HG03521 (cell line): ENCODE results near the gene HJURP.

Experiments
- ATAC-seq: cut with Tn5 transposase; IDR thresholded peaks from one replicate; pipeline ENCODE4 v1.9.1; 2021; ENCODE audit warnings: mild to moderate bottlenecking, moderate library complexity; ENCODE audit not compliant: unreplicated experiment

The HJURP gene

DNA sequence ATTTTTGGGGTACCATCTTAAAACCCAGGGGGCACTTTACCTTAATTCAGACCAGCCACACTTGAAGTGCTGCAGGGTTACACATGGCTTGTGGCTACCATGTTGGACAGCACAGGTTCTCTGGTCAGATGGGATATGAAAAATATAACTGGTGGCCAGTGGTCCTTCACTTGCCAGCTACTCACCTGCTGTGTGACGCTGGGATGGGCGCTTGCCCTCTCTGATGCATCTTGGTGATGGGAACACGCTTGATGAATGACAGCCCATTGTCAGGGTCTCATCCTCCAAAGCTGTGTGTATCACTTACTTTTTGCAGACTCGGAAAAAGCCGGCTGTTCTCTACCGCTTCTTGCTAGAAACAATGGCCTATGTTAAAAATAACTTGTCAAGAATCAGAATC lies 22.5 kb downstream of the HJURP start:
- no peak for ATAC-seq

GRCh38 chr2:233831011-233831721 lies 23.2 kb downstream of the HJURP start:
- ATAC-seq: no peak

GRCh38 chr2:233830111-233830802 lies 24.1 kb downstream of the HJURP start:
- ATAC-seq: no peak

GRCh38 chr2:233829193-233830110 lies 24.9 kb downstream of the HJURP start:
- ATAC-seq: no peak

GRCh38 chr2:233828546-233829192 lies 25.7 kb downstream of the HJURP start:
- no peak for ATAC-seq

DNA sequence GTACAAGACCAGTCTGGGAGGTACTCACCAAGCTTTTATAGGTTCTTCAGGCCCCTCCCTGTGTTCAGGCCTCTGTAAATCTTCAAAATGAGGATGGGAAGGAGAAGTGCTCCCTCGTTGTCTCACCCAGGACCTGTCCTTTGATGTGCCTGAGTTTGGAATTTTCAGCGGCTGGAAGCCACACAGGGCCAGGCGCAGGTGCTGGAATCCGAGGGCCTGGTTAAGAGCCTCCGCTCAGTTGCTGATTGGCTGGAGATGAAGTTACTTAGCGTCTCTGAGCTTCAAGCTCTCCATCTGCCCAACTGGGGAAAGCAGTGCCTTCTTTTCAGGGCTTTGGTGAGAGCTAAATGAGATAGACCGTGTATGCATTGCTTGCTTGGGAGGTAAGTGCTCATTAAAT lies 30.0 kb downstream of the HJURP start:
- ATAC-seq: no peak

DNA sequence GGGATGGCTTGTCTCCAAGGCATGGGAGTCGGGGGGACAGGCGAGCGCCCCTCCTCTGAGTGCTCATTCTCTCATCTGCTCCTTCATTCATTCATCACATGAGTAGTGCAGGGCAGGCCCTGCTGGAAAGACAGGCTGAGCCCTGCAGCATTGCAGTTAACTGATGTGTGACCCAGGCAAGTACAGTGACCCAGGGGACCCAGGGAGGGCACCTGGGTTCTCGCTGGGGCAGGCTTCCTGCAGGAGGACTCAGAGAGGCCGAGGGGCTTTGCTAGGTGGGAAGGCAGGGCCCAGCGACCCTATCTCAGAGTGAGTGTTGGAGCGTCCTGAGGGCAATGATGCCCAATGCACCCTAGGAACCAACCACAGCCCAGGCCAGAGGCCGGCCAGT lies 30.6 kb downstream of the HJURP start:
- ATAC-seq: no peak

DNA sequence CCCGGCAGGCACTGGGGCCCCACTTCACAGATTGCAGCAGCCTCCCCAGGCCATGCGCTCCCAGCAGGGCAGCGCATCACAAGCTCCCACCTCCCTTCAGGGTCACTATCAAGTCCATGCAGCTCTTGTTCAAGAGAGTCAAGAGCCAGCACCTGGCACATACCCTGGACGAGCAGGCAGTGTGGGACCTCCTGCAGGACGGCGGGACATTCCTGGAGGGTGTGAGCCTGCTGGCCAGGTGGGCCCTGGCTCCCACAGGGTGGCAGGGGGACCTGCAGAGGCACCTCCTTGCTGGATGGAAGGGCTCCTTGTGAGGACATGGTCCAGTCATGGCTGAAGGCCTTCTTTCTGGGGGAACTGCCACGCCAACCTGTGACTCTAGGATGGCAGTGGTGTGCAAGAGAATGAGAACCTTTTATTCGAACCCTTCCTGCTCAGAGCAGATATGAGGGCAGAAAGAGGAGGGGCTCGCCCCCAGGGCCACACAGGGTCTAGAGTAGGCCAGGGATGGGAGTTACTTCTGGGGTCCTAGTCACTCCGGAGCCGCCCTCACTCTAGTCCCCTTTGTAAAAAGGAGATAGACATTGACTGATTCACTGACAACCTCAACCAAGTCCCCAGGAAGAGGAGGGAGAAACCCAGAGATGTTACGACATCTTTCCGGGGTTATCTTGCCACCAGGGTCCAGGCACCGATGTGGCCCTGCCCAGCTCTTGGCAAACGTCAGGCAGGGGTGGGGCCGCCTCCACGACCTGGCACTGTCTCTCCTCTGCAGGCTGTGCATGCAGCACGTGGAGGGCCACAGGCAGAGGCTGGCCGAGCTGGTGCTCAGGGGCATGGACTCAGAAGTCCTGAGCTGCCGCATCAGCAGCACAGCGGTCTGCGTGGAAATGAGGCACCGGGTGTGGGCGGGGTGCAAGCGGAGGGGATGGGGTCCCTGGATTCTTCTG lies 31.3 kb downstream of the HJURP start:
- no peak for ATAC-seq

DNA sequence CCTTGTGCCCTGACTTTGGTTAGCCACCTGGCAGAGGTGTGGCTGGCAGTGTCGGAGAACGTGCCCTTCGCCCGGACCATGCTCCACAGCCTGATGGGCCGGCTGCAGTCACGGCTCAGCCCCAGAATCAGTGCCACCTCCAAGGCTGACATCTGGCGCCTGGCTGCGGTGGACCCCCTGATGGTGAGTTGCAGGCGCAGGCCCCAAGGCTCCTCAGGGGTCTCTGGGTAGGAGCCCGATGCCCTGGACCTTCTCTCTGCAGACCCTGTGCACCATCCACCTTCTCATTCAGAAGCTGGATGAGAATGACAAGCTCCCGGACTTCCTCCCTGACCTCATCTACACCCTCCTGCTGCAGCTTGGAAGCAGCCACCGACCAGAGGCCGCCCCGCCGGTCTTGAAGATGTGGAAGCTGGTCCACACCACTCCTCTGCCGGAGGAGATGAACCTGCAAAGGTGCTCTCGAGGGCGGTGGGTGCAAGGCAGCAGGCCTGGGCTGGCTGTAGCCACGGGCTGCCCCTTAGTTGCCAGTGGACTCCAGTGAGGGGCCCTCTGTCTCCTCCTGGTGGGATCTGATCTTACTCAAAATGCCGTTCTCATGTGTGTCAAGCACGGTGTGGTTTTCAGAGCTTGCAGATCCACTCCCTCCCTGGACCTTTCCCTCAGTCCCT lies 32.1 kb downstream of the HJURP start:
- ATAC-seq: no peak

- ATAC-seq: no peak
Measured at GRCh38 chr2:233821709-233822100, 32.6 kb downstream of the HJURP start.

GRCh38 chr2:233821196-233821595 lies 33.1 kb downstream of the HJURP start:
- ATAC-seq: no peak

GRCh38 chr2:233820774-233821105 lies 33.6 kb downstream of the HJURP start:
- no peak for ATAC-seq

GRCh38 chr2:233819884-233820773 lies 34.2 kb downstream of the HJURP start:
- ATAC-seq: no peak

GRCh38 chr2:233818639-233819621 lies 35.4 kb downstream of the HJURP start:
- no peak for ATAC-seq

DNA sequence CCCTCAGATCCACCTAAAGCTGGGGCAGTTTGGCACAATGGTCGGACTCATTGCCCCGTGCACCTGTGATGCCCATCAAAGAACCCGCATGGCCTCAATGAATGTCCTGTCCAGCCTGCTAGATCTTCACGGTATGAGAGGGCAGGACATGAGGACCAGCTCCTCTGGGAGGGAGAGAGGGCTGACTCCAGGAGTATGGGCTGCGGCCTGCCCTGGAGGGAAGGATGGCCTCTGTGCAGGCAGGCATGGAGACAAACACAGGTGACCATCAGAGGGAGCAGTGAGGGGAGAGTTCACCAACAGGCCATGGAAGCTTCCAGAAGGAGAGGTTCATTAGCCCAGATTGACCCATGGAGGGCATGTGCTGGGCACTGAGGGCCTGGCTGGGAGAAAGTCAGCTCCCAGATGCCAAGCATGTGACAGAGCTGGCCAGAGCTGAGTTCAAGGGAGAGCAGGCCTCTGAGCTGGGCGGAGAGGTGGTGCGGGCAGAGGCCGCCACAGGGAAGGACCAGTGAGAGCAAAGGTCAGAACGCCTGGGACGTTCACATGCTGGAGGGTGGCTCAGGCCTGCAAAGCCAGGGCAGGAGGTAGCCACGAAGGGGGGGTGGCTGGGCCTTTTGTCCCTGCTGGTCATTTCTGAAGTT lies 36.2 kb downstream of the HJURP start:
- ATAC-seq: no peak

DNA sequence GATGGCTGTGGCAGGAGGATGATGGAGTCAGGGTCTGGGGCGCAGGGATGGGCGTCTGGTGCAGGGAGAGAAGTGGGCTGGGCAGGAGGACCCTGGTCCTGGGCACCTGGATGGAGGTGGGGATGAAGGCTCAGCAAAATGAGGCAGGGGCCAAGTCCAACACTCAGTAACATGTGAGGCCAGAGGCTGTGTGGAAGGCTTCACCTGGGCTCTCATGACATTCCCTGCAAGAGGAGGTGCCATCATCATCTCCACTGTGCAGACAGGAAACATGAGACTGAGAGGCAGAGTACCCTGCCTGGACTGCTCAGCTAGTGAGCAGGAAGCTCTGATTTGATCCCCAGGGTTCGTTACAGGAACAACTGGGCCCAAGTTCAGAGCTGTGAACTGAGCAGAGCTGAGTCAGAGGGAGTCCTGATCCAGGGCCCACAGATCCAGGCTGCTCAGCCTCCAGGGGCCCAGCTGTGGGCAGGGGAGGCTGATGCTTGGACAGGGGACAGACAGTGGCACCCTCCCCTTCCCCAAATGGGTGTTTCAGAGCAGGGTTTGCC lies 36.9 kb downstream of the HJURP start:
- no peak for ATAC-seq

DNA sequence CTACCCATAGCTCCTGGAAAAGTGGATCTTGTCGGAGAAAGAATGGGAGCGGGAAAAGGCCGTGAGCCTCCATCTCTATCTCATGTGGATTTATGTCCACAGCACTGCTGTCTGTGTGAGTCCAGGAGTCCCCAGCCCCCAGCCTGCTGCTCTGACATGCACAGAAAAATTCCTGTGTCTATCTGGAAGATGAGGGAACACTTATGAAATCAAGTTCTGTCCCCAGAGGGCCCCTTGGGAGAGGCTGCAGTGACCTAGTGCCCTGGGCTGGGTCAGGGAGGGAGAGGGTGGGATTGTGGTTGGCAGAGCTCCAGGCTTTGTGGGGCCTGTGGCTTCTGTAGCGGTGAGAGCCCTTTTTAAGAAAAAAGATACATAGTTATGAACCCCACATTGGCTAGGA lies 37.6 kb downstream of the HJURP start:
- ATAC-seq: no peak
